K562 (cell line): ENCODE data around the gene BCL3. TPM values are rescaled to one million over a fixed set of nuclear protein-coding genes. Genes with fewer than 3 reads are reported as not detected.

Source experiments
- GATA2 ChIP-seq: sonication (generic); formaldehyde crosslinking; IDR thresholded peaks from 2 replicates; pipeline ENCODE4 v1.4.0; 2020; ENCODE audit warnings: mild to moderate bottlenecking, missing genetic modification reagents
- KAT7 ChIP-seq: sonication (generic); formaldehyde crosslinking; IDR thresholded peaks from 2 replicates; pipeline ENCODE4 v1.8.0; 2022; ENCODE audit warnings: missing genetic modification reagents, mild to moderate bottlenecking, borderline replicate concordance
- LARP7 ChIP-seq: fragments of 450-650 bp; IDR thresholded peaks from 2 replicates; pipeline ENCODE4 v1.6.1; 2016
- NEUROD1 ChIP-seq: fragments of 150-350 bp; IDR thresholded peaks from 2 replicates; pipeline ENCODE4 v1.6.1; 2014; ENCODE audit warnings: borderline replicate concordance, low read length, low read depth; ENCODE audit not compliant: partially characterized antibody
- PRPF4 ChIP-seq: fragments of 200-400 bp; formaldehyde crosslinking; IDR thresholded peaks from one replicate; pipeline ENCODE4 v1.6.1; 2017; ENCODE audit warnings: low read length, low read depth, mild to moderate bottlenecking; ENCODE audit not compliant: insufficient read depth, poor library complexity, severe bottlenecking
- SREBF2 ChIP-seq: sonication (generic); formaldehyde crosslinking; IDR thresholded peaks from 2 replicates; pipeline ENCODE4 v1.4.0; 2020; ENCODE audit warnings: mild to moderate bottlenecking, missing genetic modification reagents
- TAF9B ChIP-seq: fragments of 450-650 bp; IDR thresholded peaks from 2 replicates; pipeline ENCODE4 v1.6.1; 2018; ENCODE audit warnings: mild to moderate bottlenecking; ENCODE audit not compliant: partially characterized antibody
- WHSC1 ChIP-seq: IDR thresholded peaks from one replicate; pipeline ENCODE4 v1.6.1; 2012; ENCODE audit warnings: low read length, control low read depth, inconsistent platforms
- ZBTB40 ChIP-seq, 2 experiments: fragments of 450-650 bp in 1 of 2; sonication (generic) in 1 of 2; formaldehyde crosslinking in 1 of 2; IDR thresholded peaks; 2 replicates each; pipeline versions ENCODE4 v1.7.1 to v1.9.0; 2016 to 2022; ENCODE audit warnings: inconsistent platforms in 1 of 2, mild to moderate bottlenecking in 1 of 2, missing genetic modification reagents in 1 of 2
- polyA plus RNA-seq, 8 experiments: library from polyadenylated mRNA; depleted of rRNA in 4 of 8; stranded (reverse) in 5 of 8; unstranded in 3 of 8; fragments of >200 nt; fragmentation: Nextera tagmentation in 2 of 8; fragmentation: Illumina TruSeq in 1 of 8; extraction: Ambion mirVana in 2 of 8; extraction: Trizol in 1 of 8; gene quantifications; 2 replicates each; pipeline versions ENCODE4 v1.2.1 to v1.2.3, GENCODE V29; 2011 to 2014; ENCODE audit warnings: inconsistent platforms in 1 of 8, missing spikeins in 1 of 8
- total RNA-seq, 7 experiments: library from RNA; depleted of rRNA in 6 of 7; stranded (reverse); fragments of >200 nt in 6 of 7; fragmentation: Illumina TruSeq in 2 of 7; extraction: Trizol in 2 of 7; gene quantifications; 2 replicates each; pipeline versions ENCODE4 v1.2.1 to v1.2.3, GENCODE V29; 2011 to 2021; ENCODE audit warnings: low replicate concordance in 1 of 7
- TF ChIP-seq, protein P1 (sequence below): fragments of 250-450 bp; sonication (Bioruptor Pico); IDR thresholded peaks from 2 replicates; pipeline ENCODE4 v1.4.0; 2020; ENCODE audit warnings: mild to moderate bottlenecking
- TF ChIP-seq, protein P2 (sequence below): sonication (generic); formaldehyde crosslinking; IDR thresholded peaks from 2 replicates; pipeline ENCODE4 v1.8.1; 2023; ENCODE audit warnings: mild to moderate bottlenecking, missing genetic modification reagents
- TF ChIP-seq, protein P3 (sequence below): sonication (generic); formaldehyde crosslinking; IDR thresholded peaks from 2 replicates; pipeline ENCODE4 v1.8.1; 2022; ENCODE audit warnings: missing genetic modification reagents
- TF ChIP-seq, protein P4 (sequence below): fragments of 250-450 bp; sonication (Bioruptor Pico); IDR thresholded peaks from 2 replicates; pipeline ENCODE4 v1.5.0; 2021

BCL3 gene
- total and polyA plus RNA-seq, 9 of the 15 experiments (the other 6 are each of a cell fraction or from before 2014, with no cell fraction given) = 0.03 to 2.4 (median 0.50) TPM; not detected in 1

DNA sequence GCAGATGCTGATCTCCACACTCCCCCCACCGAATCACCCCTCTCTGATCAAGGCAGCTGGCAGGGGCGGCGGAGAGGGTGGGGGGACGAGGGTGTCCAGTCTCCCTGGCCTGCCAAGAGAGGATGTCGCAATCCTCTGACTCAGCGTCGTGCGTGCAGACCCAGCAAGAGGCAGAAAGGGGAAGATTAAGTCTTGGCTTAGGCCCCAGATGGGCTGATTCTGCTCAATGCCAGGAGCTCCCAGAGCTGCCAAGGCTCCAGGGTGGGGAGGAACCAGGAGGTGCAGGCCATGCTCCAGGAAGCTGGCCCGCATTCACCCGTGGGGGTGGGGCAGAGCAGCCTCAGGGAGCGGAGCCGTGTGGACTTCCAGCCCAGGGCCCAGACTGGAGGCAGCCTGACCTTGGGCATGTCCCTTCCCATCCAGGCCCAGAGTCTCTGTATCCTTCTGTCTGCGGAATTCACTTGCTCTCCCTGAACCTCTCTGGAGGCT is 6.6 kb upstream of the BCL3 start (continued):
- TF ChIP-seq ZBTB40 (IDR thresholded peaks at IDR 0.05) (no peak), ZBTB40 (CRISPR knock-in tag; IDR thresholded peaks at IDR 0.05) (no peak), TAF9B (no peak), PRPF4 (no peak), KAT7 (CRISPR knock-in tag) (no peak), SREBF2 (CRISPR knock-in tag) (no peak), GATA2 (CRISPR knock-in tag) (peak; percentile 52; the same call in 1 of the 2 replicates), LARP7 (no peak), NEUROD1 (peak; percentile 68), WHSC1 (no peak)
- TF ChIP-seq, protein P1, sequence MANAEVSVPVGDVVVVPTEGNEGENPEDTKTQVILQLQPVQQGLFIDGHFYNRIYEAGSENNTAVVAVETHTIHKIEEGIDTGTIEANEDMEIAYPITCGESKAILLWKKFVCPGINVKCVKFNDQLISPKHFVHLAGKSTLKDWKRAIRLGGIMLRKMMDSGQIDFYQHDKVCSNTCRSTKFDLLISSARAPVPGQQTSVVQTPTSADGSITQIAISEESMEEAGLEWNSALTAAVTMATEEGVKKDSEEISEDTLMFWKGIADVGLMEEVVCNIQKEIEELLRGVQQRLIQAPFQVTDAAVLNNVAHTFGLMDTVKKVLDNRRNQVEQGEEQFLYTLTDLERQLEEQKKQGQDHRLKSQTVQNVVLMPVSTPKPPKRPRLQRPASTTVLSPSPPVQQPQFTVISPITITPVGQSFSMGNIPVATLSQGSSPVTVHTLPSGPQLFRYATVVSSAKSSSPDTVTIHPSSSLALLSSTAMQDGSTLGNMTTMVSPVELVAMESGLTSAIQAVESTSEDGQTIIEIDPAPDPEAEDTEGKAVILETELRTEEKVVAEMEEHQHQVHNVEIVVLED = no peak
- TF ChIP-seq, protein P2, sequence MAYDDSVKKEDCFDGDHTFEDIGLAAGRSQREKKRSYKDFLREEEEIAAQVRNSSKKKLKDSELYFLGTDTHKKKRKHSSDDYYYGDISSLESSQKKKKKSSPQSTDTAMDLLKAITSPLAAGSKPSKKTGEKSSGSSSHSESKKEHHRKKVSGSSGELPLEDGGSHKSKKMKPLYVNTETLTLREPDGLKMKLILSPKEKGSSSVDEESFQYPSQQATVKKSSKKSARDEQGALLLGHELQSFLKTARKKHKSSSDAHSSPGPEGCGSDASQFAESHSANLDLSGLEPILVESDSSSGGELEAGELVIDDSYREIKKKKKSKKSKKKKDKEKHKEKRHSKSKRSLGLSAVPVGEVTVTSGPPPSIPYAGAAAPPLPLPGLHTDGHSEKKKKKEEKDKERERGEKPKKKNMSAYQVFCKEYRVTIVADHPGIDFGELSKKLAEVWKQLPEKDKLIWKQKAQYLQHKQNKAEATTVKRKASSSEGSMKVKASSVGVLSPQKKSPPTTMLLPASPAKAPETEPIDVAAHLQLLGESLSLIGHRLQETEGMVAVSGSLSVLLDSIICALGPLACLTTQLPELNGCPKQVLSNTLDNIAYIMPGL (CRISPR knock-in tag) = no peak
- TF ChIP-seq, protein P3, sequence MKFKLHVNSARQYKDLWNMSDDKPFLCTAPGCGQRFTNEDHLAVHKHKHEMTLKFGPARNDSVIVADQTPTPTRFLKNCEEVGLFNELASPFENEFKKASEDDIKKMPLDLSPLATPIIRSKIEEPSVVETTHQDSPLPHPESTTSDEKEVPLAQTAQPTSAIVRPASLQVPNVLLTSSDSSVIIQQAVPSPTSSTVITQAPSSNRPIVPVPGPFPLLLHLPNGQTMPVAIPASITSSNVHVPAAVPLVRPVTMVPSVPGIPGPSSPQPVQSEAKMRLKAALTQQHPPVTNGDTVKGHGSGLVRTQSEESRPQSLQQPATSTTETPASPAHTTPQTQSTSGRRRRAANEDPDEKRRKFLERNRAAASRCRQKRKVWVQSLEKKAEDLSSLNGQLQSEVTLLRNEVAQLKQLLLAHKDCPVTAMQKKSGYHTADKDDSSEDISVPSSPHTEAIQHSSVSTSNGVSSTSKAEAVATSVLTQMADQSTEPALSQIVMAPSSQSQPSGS (CRISPR knock-in tag) = no peak
- TF ChIP-seq, protein P4, sequence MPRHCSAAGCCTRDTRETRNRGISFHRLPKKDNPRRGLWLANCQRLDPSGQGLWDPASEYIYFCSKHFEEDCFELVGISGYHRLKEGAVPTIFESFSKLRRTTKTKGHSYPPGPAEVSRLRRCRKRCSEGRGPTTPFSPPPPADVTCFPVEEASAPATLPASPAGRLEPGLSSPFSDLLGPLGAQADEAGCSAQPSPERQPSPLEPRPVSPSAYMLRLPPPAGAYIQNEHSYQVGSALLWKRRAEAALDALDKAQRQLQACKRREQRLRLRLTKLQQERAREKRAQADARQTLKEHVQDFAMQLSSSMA (CRISPR knock-in tag) = no peak
